A549 treated with dexamethasone at 1 μM for 4 hours (cell line): Measurements from ENCODE around the gene ACAT2. TPM values are rescaled to one million over a fixed set of nuclear protein-coding genes. Genes with fewer than 3 reads are reported as not detected.

ENCODE experiments used
- total RNA-seq: library from RNA; stranded (reverse); fragments of 200-300 nt; extraction: Qiagen RNA extraction; gene quantifications from 5 replicates; pipeline ENCODE4 v1.2.3, GENCODE V29; 2022

Gene ACAT2
- 24.5 to 29.5 TPM (median 27.7 TPM) in 5 replicates for total RNA-seq

DNA sequence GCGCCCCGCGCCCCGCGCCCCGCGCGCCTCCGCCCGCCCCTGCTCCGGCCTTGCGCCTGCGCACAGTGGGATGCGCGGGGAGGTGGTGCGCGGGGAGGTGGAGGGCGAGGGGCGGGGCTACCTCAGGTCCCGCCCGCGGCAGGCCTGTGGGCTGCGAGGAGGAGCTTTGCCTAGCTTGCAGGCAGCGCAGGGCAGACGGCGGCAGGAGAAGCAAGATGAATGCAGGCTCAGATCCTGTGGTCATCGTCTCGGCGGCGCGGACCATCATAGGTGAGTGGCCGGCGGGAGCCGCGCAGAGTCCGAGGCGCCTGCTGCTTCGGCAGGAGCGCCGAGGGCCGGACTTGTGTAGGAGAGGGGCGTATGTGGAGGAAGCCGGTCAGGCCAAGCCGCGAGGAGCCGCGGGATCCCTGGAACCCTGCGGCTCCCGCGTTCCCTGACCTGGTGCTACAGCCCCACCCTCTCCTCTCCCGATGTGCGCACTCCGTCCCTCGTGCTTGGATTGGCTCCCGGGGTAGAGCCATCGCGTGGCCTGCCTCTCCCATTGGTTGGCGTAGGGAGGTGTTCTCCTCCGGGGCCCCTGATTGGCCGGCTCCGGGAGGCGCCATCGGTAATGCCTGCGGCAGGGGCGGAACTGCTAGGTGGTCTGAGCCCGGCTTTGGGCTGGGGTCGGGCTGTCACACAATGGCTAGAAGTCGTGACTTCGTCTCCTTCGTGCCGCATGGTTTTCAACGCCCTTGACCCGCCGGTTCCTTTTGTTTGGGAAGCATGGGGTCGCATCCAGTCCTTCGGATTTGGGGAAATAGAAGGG is at the start of gene ACAT2:
Gene ACAT2 (plus strand): TSS at position 173 of the 808 bp plus-strand sequence. CDS start 43 bp downstream, at position 216.

DNA sequence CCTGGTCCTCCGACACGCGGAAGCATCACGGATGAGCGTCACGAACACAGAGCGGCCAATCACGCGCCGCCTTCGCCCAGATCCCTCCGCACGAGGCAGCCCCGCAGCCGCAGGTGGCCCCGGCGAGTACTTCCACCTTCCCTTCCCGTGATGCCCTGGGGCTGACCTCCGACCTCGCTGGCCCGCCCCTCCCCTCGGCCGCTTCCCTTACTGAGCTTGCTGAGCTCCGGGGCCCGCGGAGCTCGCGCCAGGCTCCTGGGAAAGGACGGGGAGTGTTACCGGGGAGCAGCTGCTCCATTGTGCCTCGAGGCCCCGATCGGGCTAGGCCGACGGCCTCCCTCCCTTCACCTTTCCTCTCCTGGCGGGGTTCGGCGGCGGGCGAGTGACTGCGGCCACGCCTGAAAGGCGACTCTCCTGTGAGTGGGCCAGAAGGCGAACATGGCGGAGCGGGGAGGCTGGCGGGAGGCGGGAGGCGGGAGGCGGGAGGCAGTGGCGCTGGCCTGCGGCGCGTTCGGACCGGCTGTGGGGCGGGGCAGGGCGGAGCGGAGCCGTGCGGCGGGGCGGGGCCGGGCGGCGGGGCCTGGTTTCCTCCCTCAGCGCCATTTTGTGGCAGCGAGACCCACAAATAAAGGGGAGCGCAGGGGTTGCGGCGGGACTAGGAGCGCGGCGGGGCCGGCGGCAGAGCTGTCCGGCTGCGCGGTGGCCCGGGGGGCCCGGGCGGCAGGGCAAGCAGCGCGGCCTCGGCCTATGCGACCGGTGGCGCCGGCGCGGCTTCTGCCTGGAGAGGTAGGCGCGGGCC is 34.7 kb upstream of the ACAT2 start, which contains the start of gene WTAP:
Gene WTAP (plus strand): TSS at position 589 of the 799 bp plus-strand sequence. CDS start 8,760 bp downstream, outside the sequence.

DNA sequence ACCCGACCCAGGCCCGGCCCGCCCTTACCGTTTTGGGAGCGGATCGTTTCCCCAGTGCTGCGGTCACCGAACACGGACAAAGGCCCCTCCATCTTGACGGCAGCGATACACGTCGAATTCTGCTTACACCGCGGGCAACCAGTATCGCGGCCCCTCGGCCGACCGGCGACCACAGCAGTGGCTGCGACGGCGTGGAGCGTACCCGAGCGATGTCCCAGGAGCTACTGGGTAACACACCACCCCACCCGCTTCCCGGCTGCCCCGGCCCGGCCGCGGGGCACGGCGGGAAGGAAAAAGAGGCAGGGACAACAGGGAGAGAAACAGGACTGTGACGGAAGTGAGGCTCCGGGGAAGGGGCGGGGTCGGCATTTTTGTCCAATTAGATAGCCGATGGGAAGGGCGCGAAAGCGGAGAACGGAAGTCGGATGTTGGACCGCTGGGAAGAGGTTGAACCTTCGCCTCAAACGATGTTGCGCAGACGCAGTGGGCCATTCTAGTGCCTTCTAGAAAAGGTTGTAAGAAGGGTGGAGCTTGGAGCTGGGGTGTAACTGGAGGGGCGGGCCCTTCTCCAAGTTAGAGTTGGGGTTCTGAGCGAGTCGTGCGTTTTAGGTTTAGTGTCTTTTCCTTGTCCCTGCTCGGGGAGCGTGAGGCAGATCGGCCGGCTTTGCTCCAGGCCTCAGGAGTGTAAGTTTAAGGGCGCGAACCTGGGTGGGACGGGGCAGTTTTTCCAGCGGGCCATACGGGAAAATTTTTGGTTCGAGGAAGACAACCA is 27.7 kb downstream of the ACAT2 start, which contains the start of gene TCP1:
Gene TCP1 (minus strand): TSS at position 226 of the 772 bp plus-strand sequence. CDS start 134 bp downstream, at position 92.

DNA sequence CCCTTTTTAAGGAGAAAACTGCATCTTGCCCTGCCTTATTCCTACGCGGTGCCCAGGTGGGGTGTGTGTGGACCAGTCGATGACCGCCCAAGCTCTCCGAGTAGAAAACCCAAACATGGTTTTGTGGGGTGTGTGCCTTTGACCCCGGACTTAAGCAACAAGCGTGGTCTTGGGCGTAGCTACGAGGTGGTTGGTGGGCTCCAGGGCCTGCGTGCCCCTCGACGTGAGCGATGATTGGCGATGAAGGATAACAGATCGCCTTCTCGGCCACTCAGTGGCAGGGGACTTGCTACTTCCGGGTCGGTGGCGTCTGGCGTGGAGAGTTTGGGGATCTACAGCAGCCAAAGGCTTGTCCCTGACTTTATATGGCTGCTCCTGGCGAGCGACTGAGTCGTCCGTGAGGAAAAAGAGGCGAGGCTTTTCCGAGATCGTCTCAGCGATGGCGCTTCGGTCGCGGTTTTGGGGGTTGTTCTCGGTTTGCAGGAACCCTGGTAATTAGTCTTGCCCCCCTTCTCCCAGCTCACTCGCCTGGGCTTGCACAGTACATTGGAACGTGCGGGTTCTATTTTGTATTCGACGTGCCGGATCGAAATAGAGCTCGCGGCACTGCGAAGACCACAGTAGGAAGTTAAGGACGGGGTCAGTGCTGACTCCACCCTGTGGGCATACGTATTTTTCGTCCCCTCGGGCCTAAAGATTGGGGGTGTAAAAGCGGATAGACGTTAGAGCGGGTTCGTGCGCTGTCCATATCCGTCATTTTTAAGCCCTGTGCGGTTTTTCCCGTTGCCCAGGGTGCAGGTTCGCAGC is 28.5 kb downstream of the ACAT2 start, which contains the start of gene MRPL18:
Gene MRPL18 (plus strand): TSS at position 319 of the 807 bp plus-strand sequence. CDS start 121 bp downstream, at position 440.

GRCh38 chr6:159800141-159800865 is 38.5 kb downstream of the ACAT2 start, which contains the start of gene PNLDC1:
PNLDC1 (plus strand) TSS chr6:159800276; CDS start chr6:159800308, 32 bp downstream.

Other genes starting within 250 kb of the ACAT2 start
- gene SOD2, start 68.8 kb upstream of the ACAT2 start, total RNA-seq = 179 to 209 TPM (median 184 TPM) in 5 replicates
- 70.0 to 76.1 TPM (median 73.9 TPM) in 5 replicates for gene WTAP, start 34.5 kb upstream of the ACAT2 start, total RNA-seq
- 217 to 258 TPM (median 239 TPM) in 5 replicates for gene TCP1, start 27.6 kb downstream of the ACAT2 start, total RNA-seq
- gene MRPL18, start 28.4 kb downstream of the ACAT2 start, total RNA-seq = 74.6 to 102 TPM (median 93.0 TPM) in 5 replicates
- gene PNLDC1, start 38.2 kb downstream of the ACAT2 start, total RNA-seq = 0.04 to 0.06 TPM (median 0.05 TPM) in 3 of 5 replicates, not detected in the others
- not detected in 5 replicates for gene MAS1, start 128.9 kb downstream of the ACAT2 start, total RNA-seq
- gene IGF2R, start 207.0 kb downstream of the ACAT2 start, total RNA-seq = 29.0 to 37.7 TPM (median 33.6 TPM) in 5 replicates